Measurements from ENCODE around the gene EPB42. TPM values are rescaled to one million over a fixed set of nuclear protein-coding genes. Genes with fewer than 3 reads are reported as not detected.

EPB42 gene
- total RNA-seq, 1 experiment from 2014 or later: not detected

DNA sequence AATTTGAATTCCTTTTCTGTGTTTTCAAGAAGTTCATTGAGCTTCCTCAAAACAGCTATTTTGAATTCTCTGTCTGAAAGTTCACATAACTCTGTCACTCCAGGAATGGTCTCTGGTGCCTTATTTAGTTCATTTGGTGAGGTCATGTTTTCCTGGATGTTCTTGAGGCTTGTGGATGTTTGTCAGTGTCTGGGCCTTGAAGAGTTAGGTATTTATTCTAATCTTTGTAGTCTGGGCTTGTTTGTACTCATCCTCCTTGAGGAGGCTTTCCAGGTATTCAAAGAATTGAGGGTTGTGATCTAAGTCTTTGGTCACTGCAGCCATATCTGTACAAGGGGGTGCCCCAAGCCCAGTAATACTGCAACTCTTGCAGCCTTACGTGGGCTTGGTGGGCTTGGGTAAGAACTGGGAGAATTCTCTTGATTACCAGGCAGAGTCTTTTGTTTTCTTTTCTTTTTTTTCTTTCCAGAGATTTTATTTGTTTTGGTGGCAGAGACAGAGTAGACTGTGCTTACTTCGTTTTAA is 55.0 kb downstream of the EPB42 start:
- BruUV-seq (replicated peaks): no TSS peak
- Histone ChIP-seq H3K4me3 (replicated peaks in 1 of 2; ENCODE audit: low read depth in 1 of 2, low read length in 2 of 2) (no peak overlapping the region), H3K9me2 (ENCODE audit: insufficient read depth) (no peaks in the 10 kb centered on the region), H3K27ac (ENCODE audit: low read depth, low read length) (no peak overlapping the region), H3K4me1 (ENCODE audit: control insufficient read depth in 1 of 2, insufficient read depth in 2 of 2, low read length in 2 of 2) (no peaks in the 10 kb centered on the region), H3K27me3 (ENCODE audit: insufficient read depth, low read length) (no peaks in the 10 kb centered on the region), H3K9me3 (ENCODE audit: control insufficient read depth in 1 of 2, insufficient read depth in 1 of 2, low read depth in 1 of 2, low read length in 2 of 2) (no peaks in the 10 kb centered on the region), H3K4me2 (ENCODE audit: low read length) (no peak overlapping the region), H3K9ac (ENCODE audit: low read length) (no peak overlapping the region), H3K79me2 (ENCODE audit: insufficient read depth, low read length) (no peaks in the 10 kb centered on the region), H2AFZ (ENCODE audit: low read depth, low read length, poor library complexity, severe bottlenecking) (no peak overlapping the region), H3K36me3 (ENCODE audit: control insufficient read depth in 1 of 2, insufficient read depth in 2 of 2, low read length in 2 of 2) (no peaks in the 10 kb centered on the region; a peak in 1 of 4 replicates), H4K20me1 (ENCODE audit: insufficient read depth) (no peaks in the 10 kb centered on the region)
- ChIA-PET CTCF (no interaction called here), RAD21 (ENCODE audit: low non-redundant PET in 1 of 2, low total read pairs in 2 of 2, uncharacterized antibody in 2 of 2, unreplicated experiment in 2 of 2) (no interaction called here), POLR2A (no interaction called here)
- TF ChIP-seq POLR2A (IDR thresholded peaks at IDR 0.05; ENCODE audit: borderline replicate concordance, extremely low read depth, insufficient read depth, insufficient read length): no peak
- ATAC-seq: no peak
- DNase-seq (ENCODE audit: low read depth, low spot score): no peak
- intact Hi-C loops (cut with micrococcal nuclease): no loop called here

DNA sequence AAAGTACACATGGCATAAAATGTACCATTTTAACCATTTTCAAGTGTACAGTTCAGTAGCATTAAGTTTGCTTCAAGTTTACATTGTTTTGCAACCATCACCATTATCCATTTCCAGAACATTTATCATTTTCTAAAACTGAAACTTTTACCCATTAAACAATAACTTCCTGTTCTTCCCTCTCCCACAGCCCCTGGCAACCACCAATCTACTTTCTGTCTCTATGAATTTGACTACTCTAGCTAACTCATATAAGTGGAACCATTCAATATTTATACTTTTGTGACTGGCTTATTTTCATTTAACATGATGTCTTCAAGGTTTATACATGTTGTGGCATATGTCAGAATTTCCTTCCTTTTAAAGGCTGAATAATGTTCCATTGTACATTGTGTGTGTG is 67.5 kb downstream of the EPB42 start:
- intact Hi-C loops (cut with micrococcal nuclease): no loop called here
- no peak overlapping the region for H3K4me2 ChIP-seq (ENCODE audit: low read length)
- BruUV-seq (replicated peaks): no TSS peak
- H2AFZ ChIP-seq (ENCODE audit: low read depth, low read length, poor library complexity, severe bottlenecking): no peak overlapping the region
- TF ChIP-seq EZH2phosphoT487 (IDR thresholded peaks at IDR 0.05; ENCODE audit: borderline replicate concordance): no peak
- no peak for TF ChIP-seq CBX3 (IDR thresholded peaks at IDR 0.05; ENCODE audit: low read depth)
- no peaks in the 10 kb centered on the region for H3K79me2 ChIP-seq (ENCODE audit: insufficient read depth, low read length)
- H3K4me1 ChIP-seq (ENCODE audit: control insufficient read depth in 1 of 2, insufficient read depth in 2 of 2, low read length in 2 of 2): peaks cover 0 to 5% of the 10 kb centered on the region in 2 experiments; a peak in 1 of 4 replicates
- peaks cover 3 to 14% of the 10 kb centered on the region in 2 experiments for H3K36me3 ChIP-seq (ENCODE audit: control insufficient read depth in 1 of 2, insufficient read depth in 2 of 2, low read length in 2 of 2)
- ATAC-seq (no peak), DNase-seq (ENCODE audit: low read depth, low spot score) (no peak)
- H3K27ac ChIP-seq (ENCODE audit: low read depth, low read length): no peak overlapping the region
- no peaks in the 10 kb centered on the region for H3K9me2 ChIP-seq (ENCODE audit: insufficient read depth)
- H4K20me1 ChIP-seq (ENCODE audit: insufficient read depth): no peaks in the 10 kb centered on the region
- H3K9me3 ChIP-seq (ENCODE audit: control insufficient read depth in 1 of 2, insufficient read depth in 1 of 2, low read depth in 1 of 2, low read length in 2 of 2): no peaks in the 10 kb centered on the region
- H3K27me3 ChIP-seq (ENCODE audit: insufficient read depth, low read length): no peaks in the 10 kb centered on the region
- CTCF ChIA-PET: no interaction called here
- RAD21 ChIA-PET (ENCODE audit: low non-redundant PET in 1 of 2, low total read pairs in 2 of 2, uncharacterized antibody in 2 of 2, unreplicated experiment in 2 of 2): no interaction called here
- H3K9ac ChIP-seq (ENCODE audit: low read length): no peak overlapping the region
- H3K4me3 ChIP-seq (replicated peaks in 1 of 2; ENCODE audit: low read depth in 1 of 2, low read length in 2 of 2): no peak overlapping the region
- POLR2A ChIA-PET: no interaction called here

DNA sequence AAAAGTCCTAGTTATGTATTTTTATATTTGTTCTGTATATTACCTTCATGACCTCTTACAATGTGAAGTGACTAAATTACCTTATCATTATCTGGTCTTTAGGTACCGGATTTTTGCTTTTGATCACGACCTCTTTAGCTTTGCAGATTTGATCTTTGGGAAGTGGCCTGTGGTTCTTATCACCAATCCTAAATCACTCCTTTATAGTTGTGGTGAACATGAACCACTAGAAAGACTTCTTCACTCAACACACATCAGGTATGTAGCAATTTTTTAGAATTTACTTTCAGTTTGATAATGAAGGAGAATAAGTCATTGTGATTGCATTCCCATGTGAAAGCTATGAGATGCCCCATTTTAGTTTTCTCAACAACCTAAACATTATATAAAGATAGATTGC is 69.1 kb downstream of the EPB42 start:
- Histone ChIP-seq H3K9ac (ENCODE audit: low read length) (no peak overlapping the region), H3K9me3 (ENCODE audit: control insufficient read depth in 1 of 2, insufficient read depth in 1 of 2, low read depth in 1 of 2, low read length in 2 of 2) (no peaks in the 10 kb centered on the region), H3K4me3 (replicated peaks in 1 of 2; ENCODE audit: low read depth in 1 of 2, low read length in 2 of 2) (no peak overlapping the region), H3K4me1 (ENCODE audit: control insufficient read depth in 1 of 2, insufficient read depth in 2 of 2, low read length in 2 of 2) (peaks cover 0 to 5% of the 10 kb centered on the region in 2 experiments; a peak in 1 of 4 replicates), H3K9me2 (ENCODE audit: insufficient read depth) (no peaks in the 10 kb centered on the region), H3K36me3 (ENCODE audit: control insufficient read depth in 1 of 2, insufficient read depth in 2 of 2, low read length in 2 of 2) (peaks cover 3 to 12% of the 10 kb centered on the region in 2 experiments), H3K27ac (ENCODE audit: low read depth, low read length) (no peak overlapping the region), H3K4me2 (ENCODE audit: low read length) (no peak overlapping the region), H3K27me3 (ENCODE audit: insufficient read depth, low read length) (no peaks in the 10 kb centered on the region), H3K79me2 (ENCODE audit: insufficient read depth, low read length) (no peaks in the 10 kb centered on the region), H2AFZ (ENCODE audit: low read depth, low read length, poor library complexity, severe bottlenecking) (no peak overlapping the region), H4K20me1 (ENCODE audit: insufficient read depth) (no peaks in the 10 kb centered on the region)
- RAD21 ChIA-PET (ENCODE audit: low non-redundant PET in 1 of 2, low total read pairs in 2 of 2, uncharacterized antibody in 2 of 2, unreplicated experiment in 2 of 2): no interaction called here
- CTCF ChIA-PET: no interaction called here
- DNase-seq (ENCODE audit: low read depth, low spot score): no peak
- intact Hi-C loops (cut with micrococcal nuclease): no loop called here
- no TSS peak for BruUV-seq (replicated peaks)
- no peak for ATAC-seq
- POLR2A ChIA-PET: no interaction called here
- no peak for TF ChIP-seq ZNF274 (IDR thresholded peaks at IDR 0.05; ENCODE audit: low read depth, low read length)
- no peak for TF ChIP-seq ELF1 (IDR thresholded peaks at IDR 0.05; ENCODE audit: borderline replicate concordance, low read depth)
- no peak for TF ChIP-seq FOSL1 (IDR thresholded peaks at IDR 0.05; ENCODE audit: low read depth)
- TF ChIP-seq RAD21 (IDR thresholded peaks at IDR 0.05; ENCODE audit: low read depth): no peak
- TF ChIP-seq YY1 (IDR thresholded peaks at IDR 0.05; ENCODE audit: extremely low read depth, insufficient replicate concordance, low read depth, low read length): no peak
- TF ChIP-seq SIN3A (IDR thresholded peaks at IDR 0.05; ENCODE audit: low read depth): no peak
- TF ChIP-seq EZH2 (IDR thresholded peaks at IDR 0.05): no peak
- TF ChIP-seq, protein P1, sequence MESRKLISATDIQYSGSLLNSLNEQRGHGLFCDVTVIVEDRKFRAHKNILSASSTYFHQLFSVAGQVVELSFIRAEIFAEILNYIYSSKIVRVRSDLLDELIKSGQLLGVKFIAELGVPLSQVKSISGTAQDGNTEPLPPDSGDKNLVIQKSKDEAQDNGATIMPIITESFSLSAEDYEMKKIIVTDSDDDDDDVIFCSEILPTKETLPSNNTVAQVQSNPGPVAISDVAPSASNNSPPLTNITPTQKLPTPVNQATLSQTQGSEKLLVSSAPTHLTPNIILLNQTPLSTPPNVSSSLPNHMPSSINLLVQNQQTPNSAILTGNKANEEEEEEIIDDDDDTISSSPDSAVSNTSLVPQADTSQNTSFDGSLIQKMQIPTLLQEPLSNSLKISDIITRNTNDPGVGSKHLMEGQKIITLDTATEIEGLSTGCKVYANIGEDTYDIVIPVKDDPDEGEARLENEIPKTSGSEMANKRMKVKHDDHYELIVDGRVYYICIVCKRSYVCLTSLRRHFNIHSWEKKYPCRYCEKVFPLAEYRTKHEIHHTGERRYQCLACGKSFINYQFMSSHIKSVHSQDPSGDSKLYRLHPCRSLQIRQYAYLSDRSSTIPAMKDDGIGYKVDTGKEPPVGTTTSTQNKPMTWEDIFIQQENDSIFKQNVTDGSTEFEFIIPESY (IDR thresholded peaks at IDR 0.05; ENCODE audit: extremely low read depth, insufficient replicate concordance, low read length): no peak
- no peak for TF ChIP-seq SRF (IDR thresholded peaks at IDR 0.05; ENCODE audit: low read depth)

Measured in HCT116 (cell line).